Caco-2 (cell line): ENCODE results near the gene PAPPA. TPM values are rescaled to one million over a fixed set of nuclear protein-coding genes. Genes with fewer than 3 reads are reported as not detected.
A peak's percentile ranks its signal among the peaks of the same experiment; 100 is the strongest.

Experiments used
- BruUV-seq: library from RNA; stranded (reverse); fragments of 400-500 nt; replicated peaks from 2 replicates; lab custom pipeline; 2021; lab: Mats Ljungman, UMichigan
- CTCF ChIA-PET: fragments of 300-600 bp; sonication (Branson Sonifier 250); formaldehyde crosslinking; loops from one replicate; lab custom pipeline; 2022; ENCODE audit warnings: antibody characterized with exemption; lab: Charles Lee
- POLR2A ChIA-PET: fragments of 300-600 bp; sonication (Branson Sonifier 250); formaldehyde crosslinking; loops from one replicate; lab custom pipeline; 2022; ENCODE audit warnings: antibody characterized with exemption; lab: Charles Lee
- DNase-seq, 2 experiments: peaks; one replicate each; pipeline versions ENCODE4 v3.0.0 to v3.0.0-alpha.2; 2020 to 2022
- H3K27me3 ChIP-seq: replicated peaks from 2 replicates; pipeline ENCODE4 v1.6.0; 2011; ENCODE audit warnings: low read length; ENCODE audit not compliant: control insufficient read depth, insufficient read depth
- H3K36me3 ChIP-seq: 2 replicates; pipeline ENCODE4 v1.5.1; 2011; ENCODE audit warnings: low read length; ENCODE audit not compliant: control insufficient read depth, insufficient read depth
- H3K4me1 ChIP-seq: fragments of 250-450 bp; sonication (Bioruptor Pico); 2 replicates; pipeline ENCODE4 v1.5.1; 2020; ENCODE audit warnings: mild to moderate bottlenecking
- H3K4me3 ChIP-seq: 2 replicates; pipeline ENCODE4 v1.5.1; 2011; ENCODE audit warnings: low read depth, mild to moderate bottlenecking, control low read depth, low read length
- H3K9me3 ChIP-seq: fragments of 250-450 bp; sonication (Bioruptor Pico); 2 replicates; pipeline ENCODE4 v1.5.1; 2020; ENCODE audit warnings: mild to moderate bottlenecking, moderate library complexity
- H3K27ac Mint-ChIP-seq: one replicate; pipeline ENCODE4 v1.8.0; 2022; ENCODE audit warnings: mixed read lengths; ENCODE audit not compliant: unreplicated experiment
- H3K27me3 Mint-ChIP-seq: one replicate; pipeline ENCODE4 v1.8.0; 2022; ENCODE audit warnings: mixed read lengths; ENCODE audit not compliant: insufficient read depth, unreplicated experiment
- H3K36me3 Mint-ChIP-seq: one replicate; pipeline ENCODE4 v1.8.0; 2022; ENCODE audit warnings: mild to moderate bottlenecking, mixed read lengths; ENCODE audit not compliant: insufficient read depth, unreplicated experiment
- H3K4me1 Mint-ChIP-seq: one replicate; pipeline ENCODE4 v1.8.0; 2022; ENCODE audit warnings: low read depth, mixed read lengths; ENCODE audit not compliant: unreplicated experiment
- H3K4me3 Mint-ChIP-seq: one replicate; pipeline ENCODE4 v1.8.0; 2022; ENCODE audit warnings: mild to moderate bottlenecking, moderate library complexity, mixed read lengths; ENCODE audit not compliant: unreplicated experiment
- H3K9me3 Mint-ChIP-seq: one replicate; pipeline ENCODE4 v1.8.0; 2022; ENCODE audit warnings: mixed read lengths; ENCODE audit not compliant: unreplicated experiment
- CTCF ChIP-seq, 2 experiments: fragments of 200-600 bp in 1 of 2; IDR thresholded peaks; 1 replicate in 1 of 2; 2 replicates in 1 of 2; pipeline versions ENCODE4 v1.5.1 to v1.8.0; 2011 to 2022; ENCODE audit warnings: antibody characterized with exemption in 1 of 2, control low read depth in 1 of 2, inconsistent platforms in 1 of 2, low read depth in 1 of 2, low read length in 1 of 2, mild to moderate bottlenecking in 1 of 2, moderate library complexity in 1 of 2; ENCODE audit not compliant: insufficient read depth in 1 of 2, severe bottlenecking in 1 of 2, unreplicated experiment in 1 of 2
- intact Hi-C: fragments of 100-400 bp; cut with micrococcal nuclease; formaldehyde crosslinking; loops from one replicate; pipeline ENCODE4 v1.10.0; 2022; ENCODE audit not compliant: unreplicated experiment
- total RNA-seq: library from RNA; stranded (reverse); gene quantifications from 2 replicates; pipeline ENCODE4 v1.2.3, GENCODE V29; 2022

The PAPPA gene
- total RNA-seq, 1 experiment from 2014 or later, result not detected

- POLR2A ChIA-PET, result no interaction called here
- H3K4me1 Mint-ChIP-seq, result peaks cover 6% of the 10 kb centered on the region
- BruUV-seq, result no TSS peak
Observed at GRCh38 chr9:116435706-116436105, 282.1 kb downstream of the PAPPA start.

GRCh38 chr9:116436121-116436520, 282.5 kb downstream of the PAPPA start:
- intact Hi-C loops, result loop anchor here (5.0 kb wide), 1 partner anchor 136 kb away; no protein-coding TSS in a partner anchor
- H3K9me3 ChIP-seq, result no peaks in the 10 kb centered on the region
- no peak overlapping the region for H3K4me3 ChIP-seq
- TF ChIP-seq CTCF (IDR thresholded peaks at IDR 0.05; ENCODE audit: insufficient read depth in 1 of 2, low read depth in 1 of 2, low read length in 1 of 2, severe bottlenecking in 1 of 2, unreplicated experiment in 1 of 2), result no peak
- no TSS peak for BruUV-seq
- H3K4me1 ChIP-seq, result peaks cover 11% of the 10 kb centered on the region; the same call in 1 of the 2 replicates
- H3K27me3 ChIP-seq, result no peaks in the 10 kb centered on the region
- ChIA-PET CTCF (no interaction called here), POLR2A (no interaction called here)
- Mint-ChIP-seq H3K27ac (no peak overlapping the region), H3K27me3 (no peaks in the 10 kb centered on the region), H3K36me3 (peaks cover 5% of the 10 kb centered on the region), H3K4me1 (peaks cover 6% of the 10 kb centered on the region), H3K9me3 (no peaks in the 10 kb centered on the region), H3K4me3 (no peak overlapping the region)
- DNase-seq, result no peak
- H3K36me3 ChIP-seq, result no peaks in the 10 kb centered on the region; the same call in 1 of the 2 replicates

More at GRCh38 chr9:116435706-116436105, 282.1 kb downstream of the PAPPA start:
- H3K9me3 Mint-ChIP-seq, result no peaks in the 10 kb centered on the region
- TF ChIP-seq CTCF (IDR thresholded peaks at IDR 0.05; ENCODE audit: insufficient read depth in 1 of 2, low read depth in 1 of 2, low read length in 1 of 2, severe bottlenecking in 1 of 2, unreplicated experiment in 1 of 2), result no peak
- CTCF ChIA-PET, result no interaction called here
- H3K27me3 Mint-ChIP-seq, result no peaks in the 10 kb centered on the region
- no peak overlapping the region for H3K4me3 Mint-ChIP-seq
- no peak for DNase-seq
- no peak overlapping the region for H3K27ac Mint-ChIP-seq
- H3K4me1 ChIP-seq, result peaks cover 11% of the 10 kb centered on the region; the same call in 1 of the 2 replicates
- intact Hi-C loops, result loop anchor here (5.0 kb wide), 1 partner anchor 137 kb away; no protein-coding TSS in a partner anchor
- H3K27me3 ChIP-seq, result no peaks in the 10 kb centered on the region
- H3K36me3 ChIP-seq, result no peaks in the 10 kb centered on the region; the same call in 1 of the 2 replicates
- no peak overlapping the region for H3K4me3 ChIP-seq
- H3K36me3 Mint-ChIP-seq, result peaks cover 5% of the 10 kb centered on the region
- H3K9me3 ChIP-seq, result no peaks in the 10 kb centered on the region

GRCh38 chr9:116437411-116438370, 284.1 kb downstream of the PAPPA start:
- ChIA-PET POLR2A (no interaction called here), CTCF (no interaction called here)
- DNase-seq, result peak; percentile 20 to 72
- H3K36me3 ChIP-seq, result no peaks in the 10 kb centered on the region; the same call in 1 of the 2 replicates
- Mint-ChIP-seq H3K4me1 (peaks cover 6% of the 10 kb centered on the region), H3K27ac (no peak overlapping the region), H3K36me3 (peaks cover 5% of the 10 kb centered on the region), H3K27me3 (no peaks in the 10 kb centered on the region), H3K9me3 (no peaks in the 10 kb centered on the region), H3K4me3 (no peak overlapping the region)
- no peak overlapping the region for H3K4me3 ChIP-seq
- BruUV-seq, result no TSS peak
- H3K9me3 ChIP-seq, result no peaks in the 10 kb centered on the region
- no peaks in the 10 kb centered on the region for H3K27me3 ChIP-seq
- intact Hi-C loops, result loop anchor here (5.0 kb wide), 1 partner anchor 135 kb away; no protein-coding TSS in a partner anchor
- peaks cover 11% of the 10 kb centered on the region; the same call in 1 of the 2 replicates for H3K4me1 ChIP-seq
- no peak for TF ChIP-seq CTCF (IDR thresholded peaks at IDR 0.05; ENCODE audit: insufficient read depth in 1 of 2, low read depth in 1 of 2, low read length in 1 of 2, severe bottlenecking in 1 of 2, unreplicated experiment in 1 of 2)
